HCT116 (cell line): ENCODE results near the gene GMDS. TPM values are rescaled to one million over a fixed set of nuclear protein-coding genes. Genes with fewer than 3 reads are reported as not detected.

Experiments used
- ATAC-seq: fragments of 200-7000 bp; cut with Tn5 transposase; 2 replicates; pipeline ENCODE4 v1.9.1; 2020; ENCODE audit warnings: mild to moderate bottlenecking, moderate library complexity
- BruUV-seq: library from RNA; stranded (reverse); fragments of 400-500 nt; replicated peaks from 2 replicates; lab custom pipeline; 2021; lab: Mats Ljungman, UMichigan
- CTCF ChIA-PET: fragments of 300-600 bp; sonication (Branson Sonifier 250); formaldehyde crosslinking; loops from one replicate; lab custom pipeline; 2021; ENCODE audit warnings: antibody characterized with exemption; lab: Charles Lee
- POLR2A ChIA-PET: fragments of 300-600, 350-600 bp; sonication (Branson Sonifier 250); formaldehyde crosslinking; loops from one replicate; lab custom pipeline; 2021; ENCODE audit warnings: antibody characterized with exemption; lab: Charles Lee
- RAD21 ChIA-PET, 2 experiments: fragments of 300-600 bp; sonication (Branson Sonifier 250); formaldehyde crosslinking; loops; one replicate each; lab custom pipeline; 2023; ENCODE audit warnings: low total read pairs in 2 of 2; ENCODE audit not compliant: uncharacterized antibody in 2 of 2, unreplicated experiment in 2 of 2, low non-redundant PET in 1 of 2; lab: Charles Lee
- DNase-seq: peaks from one replicate; pipeline ENCODE4 v3.0.0-alpha.2; 2010; ENCODE audit warnings: low read depth, low spot score
- H2AFZ ChIP-seq: fragments of 200-600 bp; shearing (Covaris generic), sonication (generic); 2 replicates; pipeline ENCODE4 v1.6.1; 2017; ENCODE audit warnings: low read depth, mixed run types, mixed read lengths, antibody characterized with exemption, low read length; ENCODE audit not compliant: poor library complexity, severe bottlenecking
- H3K27ac ChIP-seq: 2 replicates; pipeline ENCODE4 v1.5.1; 2012; ENCODE audit warnings: low read depth, low read length
- H3K27me3 ChIP-seq: fragments of 200-600 bp; sonication (generic); 2 replicates; pipeline ENCODE4 v1.6.1; 2016; ENCODE audit warnings: mixed run types, low read length, mixed read lengths; ENCODE audit not compliant: insufficient read depth
- H3K36me3 ChIP-seq, 2 experiments: fragments of 200-500 bp in 1 of 2; fragments of 200-600 bp in 1 of 2; sonication (Bioruptor generic) in 1 of 2; sonication (generic) in 1 of 2; 2 replicates each; pipeline versions ENCODE4 v1.5.1 to v1.6.1; 2014 to 2016; ENCODE audit warnings: low read length in 2 of 2, inconsistent platforms in 1 of 2, mixed read lengths in 1 of 2, mixed run types in 1 of 2; ENCODE audit not compliant: insufficient read depth in 2 of 2, control insufficient read depth in 1 of 2
- H3K4me1 ChIP-seq, 2 experiments: fragments of 200-600 bp in 1 of 2; sonication (generic) in 1 of 2; 2 replicates each; pipeline versions ENCODE4 v1.5.1 to v1.6.1; 2012 to 2017; ENCODE audit warnings: low read length in 2 of 2, inconsistent platforms in 1 of 2, mild to moderate bottlenecking in 1 of 2, mixed read lengths in 1 of 2, mixed run types in 1 of 2, moderate library complexity in 1 of 2; ENCODE audit not compliant: insufficient read depth in 2 of 2, control insufficient read depth in 1 of 2
- H3K4me2 ChIP-seq: fragments of 200-600 bp; sonication (generic); 2 replicates; pipeline ENCODE4 v1.6.1; 2017; ENCODE audit warnings: mixed run types, low read length, mixed read lengths
- H3K4me3 ChIP-seq, 2 experiments: fragments of 200-600 bp in 1 of 2; sonication (generic) in 1 of 2; replicated peaks in 1 of 2; 2 replicates each; pipeline ENCODE4 v1.5.1; 2011 to 2016; ENCODE audit warnings: low read length in 2 of 2, control low read depth in 1 of 2, low read depth in 1 of 2, mild to moderate bottlenecking in 1 of 2, mixed read lengths in 1 of 2, mixed run types in 1 of 2
- H3K79me2 ChIP-seq: fragments of 200-600 bp; sonication (generic); 2 replicates; pipeline ENCODE4 v1.6.1; 2017; ENCODE audit warnings: mild to moderate bottlenecking, mixed run types, low read length, moderate library complexity, mixed read lengths; ENCODE audit not compliant: insufficient read depth
- H3K9ac ChIP-seq: fragments of 200-600 bp; sonication (generic); 2 replicates; pipeline ENCODE4 v1.6.1; 2016; ENCODE audit warnings: low read length, mixed read lengths
- H3K9me2 ChIP-seq: fragments of 200-600 bp; sonication (generic), shearing (Covaris generic); 2 replicates; pipeline ENCODE4 v1.6.1; 2017; ENCODE audit warnings: mixed run types, mild to moderate bottlenecking, moderate library complexity; ENCODE audit not compliant: insufficient read depth
- H3K9me3 ChIP-seq, 2 experiments: fragments of 200-500 bp in 1 of 2; fragments of 200-600 bp in 1 of 2; sonication (Bioruptor generic) in 1 of 2; sonication (generic) in 1 of 2; 2 replicates each; pipeline ENCODE4 v1.6.1; 2014 to 2017; ENCODE audit warnings: low read length in 2 of 2, mixed read lengths in 2 of 2, inconsistent platforms in 1 of 2, low read depth in 1 of 2, mild to moderate bottlenecking in 1 of 2, mixed run types in 1 of 2, moderate library complexity in 1 of 2; ENCODE audit not compliant: control insufficient read depth in 1 of 2, insufficient read depth in 1 of 2
- H4K20me1 ChIP-seq: fragments of 200-600 bp; sonication (generic), shearing (Covaris generic); 2 replicates; pipeline ENCODE4 v1.6.1; 2017; ENCODE audit warnings: mixed run types, mild to moderate bottlenecking, moderate library complexity; ENCODE audit not compliant: insufficient read depth
- ATF3 ChIP-seq: IDR thresholded peaks from 2 replicates; pipeline ENCODE4 v1.6.1; 2012
- EZH2phosphoT487 ChIP-seq: fragments of 200-600 bp; IDR thresholded peaks from 2 replicates; pipeline ENCODE4 v1.6.1; 2018; ENCODE audit warnings: antibody characterized with exemption, borderline replicate concordance
- FOSL1 ChIP-seq: IDR thresholded peaks from 2 replicates; pipeline ENCODE4 v1.6.1; 2012; ENCODE audit warnings: low read depth
- JUND ChIP-seq: IDR thresholded peaks from 2 replicates; pipeline ENCODE4 v1.6.1; 2012
- MAX ChIP-seq: IDR thresholded peaks from 2 replicates; pipeline ENCODE4 v1.6.1; 2012
- POLR2A ChIP-seq: IDR thresholded peaks from 2 replicates; pipeline ENCODE4 v1.7.0; 2011; ENCODE audit warnings: borderline replicate concordance; ENCODE audit not compliant: insufficient read depth, insufficient read length; ENCODE audit errors: extremely low read depth
- POLR2AphosphoS5 ChIP-seq: IDR thresholded peaks from 2 replicates; pipeline ENCODE4 v1.6.1; 2011; ENCODE audit warnings: mild to moderate bottlenecking, low read depth, low read length, moderate library complexity
- RAD21 ChIP-seq: IDR thresholded peaks from 2 replicates; pipeline ENCODE4 v1.6.1; 2012; ENCODE audit warnings: low read depth, mild to moderate bottlenecking
- SP1 ChIP-seq: IDR thresholded peaks from 2 replicates; pipeline ENCODE4 v1.6.1; 2012; ENCODE audit warnings: low read depth
- TCF7L2 ChIP-seq: IDR thresholded peaks from 2 replicates; pipeline ENCODE4 v1.7.0; 2011; ENCODE audit warnings: borderline replicate concordance, inconsistent platforms; ENCODE audit not compliant: insufficient read depth, insufficient read length; ENCODE audit errors: extremely low read depth
- YY1 ChIP-seq: IDR thresholded peaks from 2 replicates; pipeline ENCODE4 v1.6.1; 2011; ENCODE audit warnings: low read length, low read depth, moderate library complexity, mild to moderate bottlenecking; ENCODE audit not compliant: insufficient replicate concordance; ENCODE audit errors: extremely low read depth
- ZBTB33 ChIP-seq: IDR thresholded peaks from 2 replicates; pipeline ENCODE4 v1.6.1; 2011; ENCODE audit warnings: mild to moderate bottlenecking, low read length, moderate library complexity; ENCODE audit not compliant: insufficient replicate concordance; ENCODE audit errors: extremely low read depth
- ZFX ChIP-seq: fragments of 450-650 bp; IDR thresholded peaks from 2 replicates; pipeline ENCODE4 v1.6.1; 2017
- intact Hi-C: fragments of 100-400 bp; cut with micrococcal nuclease; formaldehyde crosslinking; loops from 2 replicates; pipeline ENCODE4 v1.10.0; 2022
- total RNA-seq: library from RNA; stranded (reverse); gene quantifications from one replicate; pipeline ENCODE4 v1.2.1, GENCODE V29; 2021; ENCODE audit not compliant: unreplicated experiment

Gene GMDS
- total RNA-seq, 1 experiment from 2014 or later, result 34.4 TPM

- Histone ChIP-seq H4K20me1 (no peaks in the 10 kb centered on the region), H3K79me2 (no peaks in the 10 kb centered on the region), H3K9ac (no peak overlapping the region), H3K4me2 (no peak overlapping the region)
- BruUV-seq, result no TSS peak
- RAD21 ChIA-PET, result no interaction called here
- TF ChIP-seq SP1 (no peak), POLR2AphosphoS5 (no peak), ZFX (no peak), MAX (no peak), ATF3 (no peak), POLR2A (no peak), TCF7L2 (no peak), ZBTB33 (no peak), JUND (no peak), EZH2phosphoT487 (no peak), FOSL1 (no peak), RAD21 (no peak), YY1 (no peak)
- TF ChIP-seq, all 23 proteins: peak for 0
- Histone ChIP-seq H3K9me2 (no peaks in the 10 kb centered on the region), H3K36me3 (no peaks in the 10 kb centered on the region), H2AFZ (no peak overlapping the region), H3K27ac (no peak overlapping the region), H3K27me3 (no peaks in the 10 kb centered on the region), H3K9me3 (no peaks in the 10 kb centered on the region), H3K4me3 (no peak overlapping the region), H3K4me1 (no peaks in the 10 kb centered on the region)
- ATAC-seq (no peak), DNase-seq (no peak)
- ChIA-PET POLR2A (no interaction called here), CTCF (no interaction called here)
- intact Hi-C loops, result no loop called here
These were observed 13.6 kb upstream of the GMDS start for GRCh38 chr6:2259002-2259494.
